ENCODE measurements around the gene AUP1.
"Not testable (repeated sequence)": the region's sequence is repeated elsewhere in the genome, so short reads cannot be mapped to it uniquely, and the experiment has no call there.

Gene AUP1, protein sequence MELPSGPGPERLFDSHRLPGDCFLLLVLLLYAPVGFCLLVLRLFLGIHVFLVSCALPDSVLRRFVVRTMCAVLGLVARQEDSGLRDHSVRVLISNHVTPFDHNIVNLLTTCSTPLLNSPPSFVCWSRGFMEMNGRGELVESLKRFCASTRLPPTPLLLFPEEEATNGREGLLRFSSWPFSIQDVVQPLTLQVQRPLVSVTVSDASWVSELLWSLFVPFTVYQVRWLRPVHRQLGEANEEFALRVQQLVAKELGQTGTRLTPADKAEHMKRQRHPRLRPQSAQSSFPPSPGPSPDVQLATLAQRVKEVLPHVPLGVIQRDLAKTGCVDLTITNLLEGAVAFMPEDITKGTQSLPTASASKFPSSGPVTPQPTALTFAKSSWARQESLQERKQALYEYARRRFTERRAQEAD

DNA sequence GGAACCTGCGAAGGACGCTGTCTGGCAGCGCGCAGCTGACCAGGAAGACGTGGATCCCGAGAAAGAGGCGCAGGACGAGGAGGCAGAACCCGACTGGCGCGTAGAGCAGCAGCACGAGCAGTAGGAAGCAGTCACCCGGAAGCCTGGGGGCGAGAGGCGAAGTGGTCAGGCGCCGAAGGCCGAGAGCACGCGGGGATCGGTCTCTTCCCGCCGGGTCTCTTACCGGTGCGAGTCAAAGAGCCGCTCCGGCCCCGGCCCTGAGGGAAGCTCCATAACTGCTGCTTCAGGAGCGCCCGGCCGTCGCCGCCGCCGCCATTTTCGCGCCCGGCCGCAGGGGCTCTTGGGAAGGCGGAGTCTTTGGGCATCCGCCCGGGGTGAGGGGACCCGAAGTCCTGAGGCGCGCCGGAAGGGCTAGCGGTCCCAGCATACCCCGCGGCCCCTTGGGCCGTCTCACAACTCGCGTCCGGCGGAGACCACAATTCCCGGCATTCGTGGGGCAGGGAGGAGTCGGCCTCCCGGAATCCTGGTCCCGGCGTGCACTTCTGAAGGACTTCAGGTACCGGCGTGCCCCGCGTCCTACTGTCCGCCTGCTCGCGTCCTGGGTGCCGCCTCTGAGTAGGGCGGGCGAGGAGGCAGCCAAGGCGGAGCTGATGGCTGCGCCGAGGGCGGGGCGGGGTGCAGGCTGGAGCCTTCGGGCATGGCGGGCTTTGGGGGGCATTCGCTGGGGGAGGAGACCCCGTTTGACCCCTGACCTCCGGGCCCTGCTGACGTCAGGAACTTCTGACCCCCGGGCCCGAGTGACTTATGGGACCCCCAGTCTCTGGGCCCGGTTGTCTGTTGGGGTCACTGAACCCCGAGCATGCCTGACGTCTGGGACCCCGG is at the start of gene AUP1, which contains the start of gene HTRA2:
AUP1 (minus strand) TSS at position 350 of the 882 bp plus-strand sequence; CDS start at position 273, 77 bp downstream.
HTRA2 (plus strand) TSS at position 577 of the 882 bp plus-strand sequence; CDS start at position 651, 74 bp downstream.
- DNase-seq: peak; percentile 94

DNA sequence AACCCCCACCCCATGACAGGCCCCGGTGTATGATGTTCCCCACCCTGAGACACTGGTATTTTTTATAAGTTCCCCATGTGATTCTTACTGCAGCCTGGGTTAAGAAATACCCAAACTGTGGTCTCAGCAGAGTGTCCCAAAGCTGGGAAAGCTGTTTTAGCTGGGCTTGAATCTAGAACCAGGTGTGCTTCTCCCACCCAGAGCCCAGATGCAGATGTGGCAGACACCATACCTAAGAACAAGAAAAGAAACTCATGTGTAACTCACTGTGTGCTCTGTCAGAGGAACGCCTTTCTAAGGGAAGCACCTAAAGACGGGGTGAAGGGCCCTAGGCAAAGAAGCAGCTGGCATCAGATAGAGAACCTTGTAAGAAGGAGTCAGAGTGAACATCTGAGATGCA is 48.9 kb upstream of the AUP1 start:
- DNase-seq: no peak

DNA sequence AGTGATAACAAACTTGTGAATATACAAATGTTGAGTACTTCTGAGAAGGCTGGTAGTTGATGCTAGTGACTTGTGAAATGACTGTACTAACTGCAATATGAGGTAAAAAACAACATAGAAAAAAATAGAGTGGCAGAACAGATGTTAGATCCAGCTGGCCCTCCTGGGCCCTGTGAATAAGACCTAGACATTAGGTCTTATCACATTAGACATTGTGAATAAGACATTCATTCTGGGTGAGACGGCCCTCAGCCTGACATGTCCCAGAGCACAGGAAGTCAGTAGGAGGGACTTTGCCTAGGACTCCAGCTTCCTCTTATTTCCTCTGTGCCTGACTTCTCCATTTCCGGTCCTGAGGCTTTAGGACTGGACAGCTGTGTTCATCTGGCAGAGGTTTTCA is 47.9 kb upstream of the AUP1 start:
- DNase-seq: no peak

DNA sequence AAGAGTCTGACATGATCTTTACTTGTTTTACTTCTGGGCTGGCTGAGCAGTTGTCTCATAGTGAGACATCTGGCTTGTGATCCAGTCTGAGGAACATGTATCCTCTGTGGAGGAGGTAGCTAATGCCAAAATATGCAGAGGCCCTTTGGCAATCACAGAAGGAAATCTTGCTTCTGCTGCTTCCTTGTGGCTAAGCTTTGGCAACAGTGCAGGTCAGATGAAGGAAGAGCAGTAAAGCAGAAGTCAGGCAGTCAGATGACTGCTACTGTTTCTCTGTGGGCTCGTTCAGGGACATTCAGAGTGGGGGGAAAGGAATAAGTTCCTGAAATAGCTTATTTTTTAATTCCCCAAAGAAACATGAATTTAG is 47.3 kb upstream of the AUP1 start:
- peak; percentile 18 for DNase-seq

DNA sequence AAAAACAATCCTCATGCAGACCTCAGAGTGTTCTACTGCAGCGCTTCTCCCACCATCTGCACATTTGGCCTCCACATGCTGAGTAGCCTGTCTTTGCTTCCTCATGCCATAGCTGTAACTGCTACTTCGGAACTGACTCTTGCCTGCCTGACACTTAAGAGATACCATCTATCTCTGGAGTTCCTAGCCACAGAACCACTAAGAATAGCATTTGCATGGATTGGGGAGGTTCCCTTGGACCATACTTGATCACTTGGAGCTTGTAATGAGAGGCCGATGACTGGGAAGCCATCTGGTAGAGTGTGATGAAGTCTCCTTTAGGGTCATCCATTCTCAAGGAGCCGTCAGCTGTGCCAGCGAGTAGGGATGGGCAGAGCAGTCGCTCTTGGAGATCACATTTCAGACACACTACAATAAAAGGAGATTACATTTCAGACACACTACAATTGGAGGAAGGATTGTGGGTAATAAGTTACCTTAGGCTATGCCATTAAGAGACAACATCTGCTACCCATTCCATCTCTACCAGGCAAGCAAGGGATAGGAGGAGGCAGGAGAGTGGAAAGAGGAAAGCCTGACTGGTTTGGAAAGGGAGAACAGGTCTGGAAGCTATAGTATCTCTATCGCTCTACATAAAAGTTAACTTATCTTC is 46.8 kb upstream of the AUP1 start:
- no peak for DNase-seq

DNA sequence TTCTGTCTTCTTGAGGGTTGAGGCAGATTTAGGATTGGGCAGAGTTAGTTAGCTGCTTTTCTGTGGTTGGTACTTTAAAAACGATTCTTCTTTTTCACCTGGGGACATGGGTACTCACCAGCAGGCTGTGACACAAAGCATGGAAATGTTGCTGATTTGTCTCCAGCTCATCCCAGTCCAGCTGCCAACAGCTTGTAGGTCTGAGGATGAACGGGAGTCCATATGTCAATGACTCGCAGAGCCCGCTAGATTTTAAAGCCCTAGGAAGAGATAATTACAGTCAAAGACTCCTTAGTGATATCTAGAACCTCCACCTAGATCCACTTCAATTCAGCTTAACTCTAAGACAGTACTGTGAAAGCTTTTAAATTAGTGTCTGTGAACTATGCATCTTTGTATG is 45.8 kb upstream of the AUP1 start:
- no peak for DNase-seq

DNA sequence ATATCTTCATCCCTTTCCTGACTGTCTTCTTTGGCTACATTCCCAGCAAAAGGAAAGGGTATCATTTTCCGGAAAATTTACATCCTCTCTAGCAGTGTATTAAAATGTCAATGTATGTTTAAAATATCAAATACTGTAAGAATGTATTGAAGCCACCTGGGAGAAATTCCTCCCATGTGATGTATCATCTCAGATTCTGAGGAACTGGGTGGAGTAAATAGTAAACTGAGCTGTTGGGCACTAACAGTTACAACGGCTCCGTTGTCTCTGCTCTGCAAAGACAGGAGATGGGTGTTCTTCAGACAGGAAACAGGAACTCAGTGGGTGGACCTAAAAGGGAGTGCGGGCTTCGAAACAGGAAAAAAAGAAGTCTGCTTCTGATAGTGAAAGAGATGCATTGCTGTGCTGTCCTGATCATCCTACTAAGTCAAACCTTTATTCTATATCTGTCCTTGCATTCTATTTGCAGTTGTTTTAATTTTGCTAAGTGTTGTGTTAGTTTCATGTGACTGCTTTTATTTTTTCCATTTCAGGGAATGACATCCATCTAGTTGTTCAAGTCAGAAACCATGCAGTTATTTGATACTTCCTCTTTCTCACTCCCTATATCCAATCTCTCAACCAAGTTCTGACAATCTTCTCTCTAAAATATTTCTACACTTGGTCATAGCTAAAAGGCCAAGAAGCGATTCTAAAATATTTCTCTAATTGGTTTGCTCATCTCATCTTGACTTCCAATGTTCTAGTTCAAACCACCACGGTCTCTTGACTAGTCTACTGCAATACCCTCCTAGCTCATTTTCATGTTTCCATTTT is 44.4 kb upstream of the AUP1 start:
- peak; percentile 11 for DNase-seq

DNA sequence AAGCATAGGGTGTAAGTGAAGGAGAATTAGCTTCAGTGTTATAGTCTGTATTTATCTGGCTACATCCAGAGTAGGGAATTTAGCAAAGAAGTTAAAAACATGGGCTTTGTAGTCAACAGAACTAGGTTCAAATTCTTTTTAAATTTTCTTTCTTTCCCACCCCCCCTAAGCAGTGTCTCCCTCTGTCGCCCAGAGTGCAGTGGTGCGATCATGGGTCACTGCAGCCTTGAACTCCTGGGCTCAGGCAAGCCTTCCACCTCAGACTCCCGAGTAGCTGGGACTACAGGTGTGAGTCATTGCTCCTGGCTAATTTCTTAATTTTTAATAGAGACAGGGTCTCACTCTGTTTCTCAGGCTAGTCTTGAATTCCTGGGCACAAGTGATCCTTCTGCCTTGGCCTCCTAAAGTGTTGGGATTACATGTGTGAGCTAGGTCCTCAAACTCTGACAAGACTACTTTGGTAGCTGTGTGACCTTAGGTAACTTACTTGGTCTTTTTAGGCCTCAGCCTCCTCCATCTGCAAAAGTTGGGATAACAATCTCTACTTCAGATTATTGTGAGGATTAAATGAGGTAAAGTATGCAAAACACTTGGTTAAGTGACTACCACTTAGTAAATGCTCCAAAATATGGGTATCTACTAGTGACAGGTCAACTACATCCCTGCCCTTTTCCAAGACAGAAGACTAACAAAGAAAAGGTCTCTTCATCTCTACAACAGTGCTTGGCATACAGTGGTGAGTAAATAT is 42.8 kb upstream of the AUP1 start:
- DNase-seq: no peak

DNA sequence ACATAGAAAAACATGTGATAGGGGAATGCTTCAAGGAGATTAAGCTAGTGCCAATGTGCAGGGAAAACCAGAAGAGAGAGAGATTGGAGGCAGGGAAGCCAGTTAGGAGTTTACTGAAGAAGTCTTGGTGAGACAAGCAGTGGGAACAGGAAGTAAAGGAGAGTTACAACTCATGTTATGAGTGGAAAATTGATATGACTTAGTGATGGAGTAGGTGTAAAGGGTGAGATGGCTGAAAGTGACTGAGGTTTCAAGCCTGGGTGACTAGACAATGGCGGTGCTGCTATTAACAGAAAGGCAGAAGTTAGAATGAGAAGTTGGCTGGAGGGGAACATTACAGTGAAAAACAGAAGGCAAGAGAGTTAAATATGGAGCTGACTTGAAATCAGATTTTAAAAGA is 41.6 kb upstream of the AUP1 start:
- no peak for DNase-seq

DNA sequence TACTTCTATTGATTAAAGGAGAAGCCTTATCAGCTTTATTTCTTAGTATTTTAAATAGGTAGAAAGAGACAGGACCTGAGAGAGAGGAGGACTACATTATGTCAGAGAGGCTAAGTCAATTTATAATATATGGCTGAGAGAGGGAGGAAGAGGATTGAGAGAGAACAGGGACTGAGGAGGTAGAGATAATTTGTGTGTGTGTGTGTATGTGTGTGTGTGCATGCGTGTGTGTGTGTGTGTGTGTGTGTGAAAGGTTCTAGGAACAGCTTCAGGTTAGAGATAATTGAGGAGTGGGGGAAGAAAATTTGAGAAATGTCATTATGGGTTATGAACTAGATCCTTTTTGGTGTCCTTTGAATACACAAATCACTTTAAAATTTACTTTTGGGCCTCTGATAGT is 40.2 kb upstream of the AUP1 start:
- DNase-seq: no peak

DNA sequence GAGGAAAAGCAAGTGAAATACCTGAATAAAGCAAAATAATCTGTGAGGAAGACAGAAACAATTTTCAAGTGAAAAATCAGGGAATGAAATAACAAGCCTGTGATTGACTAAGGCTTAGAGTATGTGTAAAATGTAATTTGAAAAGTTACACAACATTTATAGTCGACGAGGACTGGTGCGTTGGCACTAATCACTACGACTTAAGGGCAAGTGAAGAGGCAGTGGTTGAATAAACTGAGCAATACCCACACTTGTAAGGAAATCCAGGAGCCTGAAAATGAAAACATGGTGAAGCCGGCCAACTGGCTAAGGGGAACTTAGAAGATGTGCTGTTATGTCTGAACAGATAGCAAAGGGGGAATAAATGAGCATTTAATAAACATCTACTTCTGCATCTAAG is 38.4 kb upstream of the AUP1 start:
- no peak for DNase-seq

DNA sequence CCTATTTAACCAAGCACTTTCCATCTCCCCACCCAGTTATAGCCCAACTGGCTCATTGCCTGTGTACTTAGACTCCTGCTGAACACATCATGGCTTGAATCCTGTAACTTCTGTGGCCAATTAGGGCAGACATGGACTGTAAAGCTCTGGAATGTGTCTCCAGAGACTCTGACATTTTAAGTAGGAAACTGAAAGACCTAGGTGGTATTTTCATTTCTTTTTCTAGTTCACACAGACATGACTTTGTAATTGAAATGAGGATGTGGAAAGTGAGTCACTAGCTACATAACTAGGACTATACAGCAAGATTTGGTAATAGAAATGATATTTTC is 37.2 kb upstream of the AUP1 start:
- DNase-seq: no peak

DNA sequence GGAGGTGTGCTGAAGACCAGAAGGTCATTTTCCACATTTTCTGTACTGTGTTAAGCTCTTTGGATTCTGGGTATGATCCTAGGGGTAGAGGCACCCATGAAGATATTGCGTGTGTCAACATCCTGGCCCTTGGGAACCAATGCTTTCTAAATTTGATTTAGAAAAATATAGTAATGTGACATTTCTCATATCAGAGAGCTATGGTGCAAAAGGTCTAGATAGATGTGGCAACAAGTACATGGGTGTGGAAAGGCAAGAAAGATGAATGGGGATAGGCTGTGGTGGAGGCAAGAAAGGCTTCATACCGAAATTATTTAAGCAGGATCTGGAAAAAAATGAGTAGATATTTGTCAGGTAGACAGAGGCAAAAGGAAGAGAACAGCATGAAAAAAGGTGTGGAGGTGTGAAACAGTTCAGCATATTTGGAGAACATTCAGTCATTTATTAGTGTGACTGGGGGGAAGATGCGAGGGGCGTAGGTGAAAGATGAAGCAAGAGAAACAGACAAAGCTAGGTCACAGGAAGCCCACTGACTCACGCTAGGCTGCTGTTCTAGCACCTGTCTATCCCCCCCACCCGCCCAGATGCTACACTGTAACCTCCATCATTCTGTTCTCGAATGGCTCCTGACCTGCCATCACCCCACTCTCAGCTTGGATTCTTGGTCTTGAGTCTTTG is 36.7 kb upstream of the AUP1 start:
- DNase-seq: no peak

DNA sequence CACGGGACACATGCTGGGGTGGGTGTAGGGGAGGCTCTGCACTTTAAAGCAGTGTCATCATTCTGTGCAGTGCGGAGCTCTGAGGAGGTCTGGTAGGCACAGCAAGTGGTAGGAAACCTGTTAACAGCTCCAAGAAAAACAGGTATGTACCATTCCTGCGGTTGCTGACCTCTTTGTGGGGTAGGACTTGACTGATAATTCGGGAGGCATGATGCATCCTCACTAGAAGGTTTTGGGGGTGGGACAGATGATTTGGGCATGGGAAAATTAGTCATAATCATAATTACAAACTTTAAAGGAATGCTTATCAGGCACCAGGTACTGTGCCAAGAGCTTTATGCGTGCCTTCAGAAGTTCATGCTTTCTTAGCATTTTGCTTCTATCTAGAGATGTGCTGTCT is 34.7 kb upstream of the AUP1 start:
- DNase-seq: no peak

DNA sequence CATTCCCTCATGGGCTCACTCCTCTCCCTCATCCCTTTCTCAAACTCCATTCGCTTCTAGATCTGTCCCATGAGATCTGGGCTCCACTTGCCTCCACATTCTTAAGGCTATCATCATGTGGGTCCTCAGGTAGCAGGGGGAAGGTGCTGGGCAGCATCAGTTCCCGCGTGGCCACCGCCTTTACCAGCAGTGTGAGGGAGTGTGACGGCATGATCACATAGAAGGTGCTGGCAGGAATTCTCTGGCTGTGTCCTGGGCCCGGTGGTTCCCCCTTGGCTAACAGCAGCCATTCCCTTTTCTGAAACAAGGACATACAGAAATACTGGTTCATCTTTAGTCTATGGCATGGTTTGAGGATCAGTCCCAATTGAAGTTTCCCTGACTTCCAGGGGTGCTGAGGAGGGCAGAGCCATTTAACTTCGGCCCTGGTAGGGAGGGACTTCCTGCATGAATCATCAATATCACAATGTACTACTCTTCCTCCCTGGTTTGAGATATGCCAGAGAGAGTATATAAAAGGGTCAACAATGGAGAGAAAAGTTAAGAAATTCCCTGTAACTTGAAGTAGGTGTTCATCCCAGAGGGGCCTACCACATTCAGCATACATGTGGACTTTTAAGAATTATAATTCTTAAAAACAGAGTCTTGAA is 32.7 kb upstream of the AUP1 start:
- no peak for DNase-seq

DNA sequence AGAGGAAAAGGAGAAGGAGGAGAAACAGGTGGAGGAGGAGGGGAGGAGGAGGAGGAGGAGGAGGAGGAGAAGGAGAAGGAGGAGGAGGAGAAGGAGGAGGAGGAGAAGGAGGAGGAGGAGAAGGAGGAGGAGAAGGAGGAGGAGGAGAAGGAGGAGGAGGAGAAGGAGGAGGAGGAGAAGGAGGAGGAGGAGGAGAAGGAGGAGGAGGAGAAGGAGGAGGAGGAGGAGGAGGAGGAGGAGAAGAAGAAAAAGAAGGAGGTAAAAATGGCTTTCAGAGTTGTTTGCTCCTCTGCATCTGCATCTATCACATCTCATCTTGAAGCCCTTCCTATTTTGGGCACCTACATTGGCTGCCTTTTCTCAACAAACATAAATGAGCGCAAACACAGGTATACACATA is 31.5 kb upstream of the AUP1 start:
- DNase-seq: not testable (repeated sequence)

DNA sequence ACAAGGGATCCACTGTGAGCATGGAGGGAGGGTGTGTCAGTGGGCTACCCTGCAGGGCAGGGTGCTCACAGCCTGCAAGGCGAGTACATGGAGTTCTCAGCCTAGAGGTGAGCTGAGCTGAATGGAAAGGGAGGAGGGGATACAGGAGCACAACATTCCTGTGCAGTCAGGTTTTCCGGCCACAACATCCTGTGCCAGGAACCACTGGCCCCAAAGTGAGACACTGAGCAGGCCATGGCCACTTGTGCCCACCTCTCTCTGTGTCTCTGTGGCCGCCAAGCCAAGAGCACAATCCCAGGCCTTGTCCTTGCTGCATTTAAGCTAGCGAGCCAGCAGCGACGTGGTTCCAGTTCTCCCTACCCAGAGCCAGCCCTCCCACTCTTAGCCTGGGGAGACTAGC is 31.1 kb upstream of the AUP1 start:
- DNase-seq: no peak

DNA sequence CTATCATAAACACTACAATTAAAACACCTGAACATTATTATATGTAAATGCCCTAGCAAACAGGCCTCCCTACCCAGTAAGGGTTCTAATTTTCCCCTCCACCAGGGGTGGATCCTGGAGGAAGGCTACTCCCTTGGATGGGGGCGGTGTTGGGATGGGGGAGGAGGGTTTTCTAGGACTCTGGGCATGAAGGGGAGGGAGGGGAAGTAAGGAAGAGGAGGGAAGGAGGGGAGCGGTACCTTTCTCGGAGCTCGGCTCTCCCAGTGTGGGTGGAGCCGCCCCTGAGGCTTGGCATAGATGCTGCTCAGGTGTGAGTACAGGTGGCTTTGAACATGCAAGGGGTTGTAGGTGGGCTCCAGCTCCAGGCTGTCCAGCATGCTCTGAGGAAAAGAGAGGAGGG is 30.4 kb upstream of the AUP1 start:
- no peak for DNase-seq

DNA sequence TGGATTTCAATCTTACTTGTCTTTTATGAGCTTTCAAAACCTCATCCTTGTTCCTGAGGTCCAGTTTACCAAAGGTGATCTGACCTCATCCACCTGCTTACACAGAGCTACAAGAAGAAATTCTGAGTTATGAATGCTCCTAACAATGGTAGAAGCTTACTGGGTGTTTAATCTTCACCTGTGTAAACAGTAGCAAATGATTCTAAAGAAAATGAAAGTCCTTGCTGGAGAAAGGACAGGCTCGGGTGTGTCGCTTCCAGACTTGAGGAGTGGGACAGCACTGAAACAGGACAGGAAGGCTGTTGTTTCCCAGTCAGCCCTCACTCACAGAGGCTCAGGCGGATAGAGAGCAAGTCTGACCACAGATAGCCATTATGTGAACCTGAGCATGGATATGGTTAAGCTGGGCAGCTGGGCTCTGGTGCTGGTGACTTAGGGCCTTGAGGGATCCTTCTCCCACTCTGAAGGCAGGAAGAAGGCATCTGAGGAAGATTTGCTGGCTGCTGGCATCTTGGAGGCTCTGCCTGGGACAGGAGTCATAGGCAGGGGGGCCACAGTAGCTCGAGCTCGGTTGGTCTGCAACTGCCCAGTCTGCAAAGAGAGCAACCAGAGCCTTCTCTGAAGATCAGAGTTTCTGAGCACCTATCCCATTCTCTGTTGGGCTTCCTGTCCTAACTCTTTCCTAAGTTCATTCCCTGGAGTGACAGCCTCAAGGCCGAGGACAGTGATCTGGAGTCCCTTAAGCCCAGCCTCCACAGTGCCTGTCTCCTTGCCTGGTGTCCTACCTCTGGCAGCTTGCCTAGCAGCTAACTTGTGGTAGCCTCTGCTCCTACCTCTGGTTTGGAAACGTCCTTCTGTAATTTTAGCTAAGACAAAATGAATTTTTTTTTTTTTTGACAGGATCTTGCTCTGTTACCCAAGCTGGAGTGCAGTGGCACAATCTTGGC is 29.1 kb upstream of the AUP1 start:
- DNase-seq: no peak

Measured in CD4-positive, alpha-beta T cell treated with Interferon gamma for 1 hour (primary cell).